Kasumi-1 (cell line): ENCODE results near the gene TBC1D22A.
"Not testable (repeated sequence)": the region's sequence is repeated elsewhere in the genome, so short reads cannot be mapped to it uniquely, and the experiment has no call there.

Experiments
- DNase-seq, 2 experiments: peaks; one replicate each; lab custom pipeline; 2025; lab: John Stamatoyannopoulos, UW

The TBC1D22A gene

DNA sequence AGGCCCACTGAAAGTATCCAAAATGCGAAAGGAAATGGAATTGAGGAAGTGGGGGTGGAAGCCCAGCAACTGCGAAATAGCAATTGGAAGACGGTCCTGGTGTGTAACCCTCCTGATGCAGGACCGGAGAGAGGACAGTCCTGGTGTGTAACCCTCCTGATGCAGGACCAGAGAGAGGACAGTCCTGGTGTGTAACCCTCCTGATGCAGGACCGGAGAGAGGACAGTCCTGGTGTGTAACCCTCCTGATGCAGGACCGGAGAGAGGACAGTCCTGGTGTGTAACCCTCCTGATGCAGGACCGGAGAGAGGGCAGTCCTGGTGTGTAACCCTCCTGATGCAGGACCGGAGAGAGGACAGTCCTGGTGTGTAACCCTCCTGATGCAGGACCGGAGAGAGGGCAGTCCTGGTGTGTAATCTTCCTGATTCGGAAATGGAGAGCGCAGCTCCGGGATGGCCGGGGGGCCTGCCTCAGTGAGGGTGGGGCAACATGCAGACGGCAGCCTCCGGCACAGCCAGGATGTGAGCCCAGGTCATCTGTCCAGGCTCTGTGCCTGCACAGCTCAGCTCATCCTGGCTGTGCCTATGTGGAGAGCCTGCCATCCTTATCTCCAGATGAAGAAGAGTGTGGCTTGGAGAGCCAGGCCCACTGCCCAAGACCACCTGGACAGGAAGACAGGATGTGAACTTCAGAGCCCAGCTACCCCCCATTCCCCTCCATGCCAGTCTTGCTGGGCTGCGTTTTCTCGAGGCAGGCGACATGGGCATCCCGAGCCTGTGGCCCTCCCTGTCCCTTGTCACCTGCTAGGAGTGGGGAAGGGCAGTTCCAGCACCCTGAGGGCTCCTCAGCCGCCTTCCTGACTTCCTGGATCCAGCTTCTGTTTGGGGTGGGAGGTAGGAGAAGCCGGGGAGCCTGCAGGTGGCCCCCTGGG, 408.3 kb downstream of the TBC1D22A start:
- not testable (repeated sequence) for DNase-seq

DNA sequence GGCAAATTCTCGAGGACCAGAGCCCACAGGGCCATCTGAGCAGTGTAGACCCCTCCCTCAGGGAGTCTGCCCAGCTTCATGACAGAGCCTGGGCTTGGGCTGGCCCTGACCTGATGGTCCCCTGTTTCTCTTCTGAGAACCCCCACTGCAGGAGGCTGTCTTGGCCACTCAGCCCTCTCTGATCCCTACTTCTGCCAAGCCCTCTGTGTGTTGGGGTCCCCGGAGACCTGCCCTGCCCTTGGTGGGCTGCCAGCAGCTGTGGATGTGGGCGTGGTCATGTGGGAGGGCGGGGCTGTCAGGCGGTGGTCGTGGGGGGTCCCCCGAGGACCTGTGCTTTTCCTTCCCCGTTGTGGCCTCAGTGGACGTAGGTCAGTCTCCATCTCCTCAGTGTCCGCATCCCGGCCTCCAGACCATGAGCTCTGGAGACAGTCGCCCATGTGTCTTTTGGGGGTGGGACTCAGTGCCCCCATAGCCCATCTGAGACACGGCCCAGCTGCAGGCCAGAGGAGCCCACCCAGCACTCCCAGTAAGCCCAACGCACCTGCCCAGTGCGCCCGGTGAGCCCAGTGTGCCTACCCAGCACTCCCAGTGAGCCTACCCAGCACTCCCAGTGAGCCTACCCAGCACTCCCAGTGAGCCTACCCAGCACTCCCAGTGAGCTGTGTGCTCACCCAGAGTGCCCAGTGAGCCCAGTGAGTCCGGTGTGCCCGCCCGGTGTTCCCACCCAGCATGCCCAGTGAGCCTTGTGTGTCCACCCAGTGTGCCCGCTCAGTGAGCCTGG, 409.2 kb downstream of the TBC1D22A start:
- no peak for DNase-seq

DNA sequence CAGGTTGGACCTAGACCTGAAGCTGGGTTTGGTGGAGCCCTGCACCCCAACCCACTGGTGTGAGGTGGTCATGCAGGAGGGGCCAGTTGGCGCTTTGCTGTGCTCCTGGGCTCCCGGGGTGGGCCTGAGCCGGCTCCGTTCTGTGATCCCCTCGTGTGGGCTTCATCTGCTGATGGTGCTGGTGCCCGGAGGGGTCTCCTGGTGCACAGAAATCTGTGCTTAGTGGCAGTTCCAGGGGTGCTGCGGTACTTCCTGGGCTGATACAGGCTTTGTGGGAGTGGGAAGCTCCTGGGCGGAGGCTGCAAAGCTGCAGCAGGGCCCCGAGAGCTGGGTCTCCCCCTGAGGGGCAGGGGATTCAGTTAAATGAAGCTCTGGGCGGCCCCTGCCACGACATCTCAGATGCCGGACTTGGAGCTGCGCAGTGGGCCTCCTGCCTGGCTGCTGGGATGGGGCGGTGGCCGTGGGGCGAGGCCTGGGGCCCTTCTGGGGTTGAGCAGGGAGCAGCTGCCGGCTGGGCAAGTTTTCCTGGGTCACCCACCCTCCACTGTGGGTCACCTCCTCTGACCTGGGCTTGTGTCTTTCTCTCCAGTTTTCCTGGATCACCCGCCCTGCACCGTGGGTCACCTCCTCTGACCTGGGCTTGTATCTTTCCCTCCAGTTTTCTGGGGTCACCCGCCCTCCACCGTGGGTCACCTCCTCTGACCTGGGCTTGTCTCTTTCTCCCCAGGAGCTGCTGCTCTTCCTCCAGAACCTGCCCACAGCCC, 410.5 kb downstream of the TBC1D22A start:
- no peak for DNase-seq

DNA sequence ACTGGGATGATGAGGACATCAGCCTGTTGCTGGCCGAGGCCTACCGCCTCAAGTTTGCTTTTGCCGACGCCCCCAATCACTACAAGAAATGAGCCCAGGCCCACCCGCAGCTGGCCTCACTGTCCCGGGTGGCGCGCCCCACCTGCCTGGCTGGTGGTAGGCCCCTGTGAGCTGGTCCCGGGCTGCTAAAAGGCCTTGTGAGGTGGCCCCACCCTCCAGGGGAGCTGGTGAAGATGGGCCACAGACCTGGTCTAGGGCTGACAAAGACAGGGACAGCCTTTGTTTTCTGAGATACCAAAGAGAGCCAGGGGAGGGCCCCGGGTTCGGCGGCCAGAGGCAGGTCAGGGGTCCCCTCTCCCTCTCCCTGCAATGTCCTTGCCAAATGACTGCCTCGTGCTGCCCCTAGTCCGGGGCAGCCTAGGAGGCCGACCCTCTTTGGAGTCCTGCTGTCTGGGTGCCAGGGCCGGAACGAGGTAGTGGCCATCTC, 411.1 kb downstream of the TBC1D22A start:
- DNase-seq: no peak

DNA sequence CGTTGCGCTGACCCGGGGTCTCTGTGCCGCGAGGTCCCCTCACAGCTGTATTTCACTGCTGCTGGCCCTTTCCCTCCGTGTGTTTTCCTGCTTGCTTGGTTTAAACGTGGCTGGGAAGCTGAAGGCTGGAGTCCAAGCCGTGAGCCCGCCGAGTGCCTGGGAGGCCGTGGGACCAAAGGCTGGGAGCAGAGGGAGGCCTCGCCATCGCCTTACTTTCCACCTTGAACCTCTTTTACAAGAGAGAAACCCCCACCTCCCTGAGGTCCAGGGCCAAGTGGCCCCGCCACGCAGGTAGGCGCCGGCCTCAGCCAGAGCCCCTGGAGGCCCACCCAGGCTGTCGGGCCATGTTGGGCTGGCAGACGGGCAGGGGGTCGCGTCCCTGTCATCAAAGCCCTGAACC, 411.6 kb downstream of the TBC1D22A start:
- no peak for DNase-seq

DNA sequence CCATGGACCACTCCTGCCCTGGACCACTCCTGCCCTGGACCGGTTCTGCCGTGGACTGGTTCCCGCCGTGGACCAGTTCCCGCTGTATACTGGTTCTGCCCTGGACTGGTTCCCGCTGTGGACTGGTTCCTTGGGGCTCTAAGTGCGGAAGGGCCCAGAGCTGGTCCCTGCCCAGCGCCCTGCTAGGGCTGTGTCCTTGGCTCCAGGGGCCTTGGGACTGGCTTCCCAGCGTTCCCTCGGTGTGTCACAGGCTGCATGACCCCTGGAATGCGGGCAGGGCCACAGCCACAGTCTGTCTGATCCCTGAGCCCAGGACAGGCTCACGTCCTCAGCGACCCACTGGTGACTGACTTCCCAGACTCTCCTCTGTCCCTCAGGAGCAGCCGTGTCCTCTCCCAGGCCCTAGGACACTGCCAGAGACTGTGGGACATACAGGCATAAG, 412.2 kb downstream of the TBC1D22A start:
- no peak for DNase-seq

DNA sequence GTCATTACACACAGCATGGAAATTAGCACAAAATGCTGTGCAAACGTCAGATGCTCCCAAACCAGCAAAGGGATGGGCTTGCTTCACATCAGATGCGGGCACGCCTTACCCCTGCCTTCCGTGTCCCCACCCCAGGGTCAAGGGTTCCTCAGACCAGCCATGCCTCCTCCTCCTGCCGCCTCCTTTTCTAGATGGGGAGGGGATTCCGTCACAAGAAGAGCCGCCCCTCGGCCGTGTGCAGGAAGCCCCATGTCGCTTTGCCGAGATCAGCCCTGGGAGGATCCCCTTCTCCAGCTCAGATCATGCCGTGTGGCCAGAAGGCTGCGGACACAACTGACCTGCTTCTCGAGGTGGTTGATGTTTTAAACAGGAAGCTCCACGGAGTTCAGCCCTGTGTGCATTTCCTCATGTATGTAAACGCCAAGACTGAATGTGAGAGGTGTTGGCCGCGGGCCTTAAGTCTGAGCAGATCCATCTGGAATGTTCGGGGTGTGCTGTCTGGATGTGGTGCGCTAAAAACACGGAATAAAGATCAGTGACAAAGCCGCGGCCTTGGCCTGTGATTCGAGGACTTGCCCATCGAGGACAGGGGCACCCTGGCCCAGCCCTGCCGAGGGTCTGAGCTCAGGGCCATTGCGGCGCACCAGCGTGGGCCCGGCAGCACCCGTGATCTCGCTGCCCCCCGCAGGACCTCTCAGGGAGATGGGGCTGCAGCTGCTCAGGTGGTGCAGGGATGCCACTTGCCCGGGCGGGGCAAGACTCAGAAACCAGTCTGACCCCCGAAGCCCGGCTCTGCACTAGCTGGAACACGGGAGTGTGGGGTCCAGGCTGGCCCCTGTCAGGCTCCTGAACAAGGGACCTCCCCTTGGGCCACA, 412.9 kb downstream of the TBC1D22A start:
- no peak for DNase-seq

DNA sequence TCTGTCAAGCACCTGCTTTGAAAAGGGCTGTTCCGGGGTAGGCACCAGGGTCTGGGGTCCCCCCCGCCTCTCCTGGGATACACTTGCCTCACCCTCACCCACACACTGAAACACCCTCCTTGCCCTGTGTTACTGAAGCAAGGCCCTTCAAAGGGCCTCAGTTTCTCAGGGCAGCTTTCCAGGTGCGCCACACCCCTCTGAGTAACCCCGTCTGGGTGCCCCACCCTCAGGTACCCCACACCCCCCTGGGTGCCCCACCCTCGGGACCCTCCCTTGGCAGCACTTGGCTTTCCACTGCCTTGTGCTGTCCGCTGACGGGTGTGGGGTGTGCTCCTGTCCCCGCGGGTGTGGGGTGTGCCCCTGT, 413.6 kb downstream of the TBC1D22A start:
- no peak for DNase-seq

DNA sequence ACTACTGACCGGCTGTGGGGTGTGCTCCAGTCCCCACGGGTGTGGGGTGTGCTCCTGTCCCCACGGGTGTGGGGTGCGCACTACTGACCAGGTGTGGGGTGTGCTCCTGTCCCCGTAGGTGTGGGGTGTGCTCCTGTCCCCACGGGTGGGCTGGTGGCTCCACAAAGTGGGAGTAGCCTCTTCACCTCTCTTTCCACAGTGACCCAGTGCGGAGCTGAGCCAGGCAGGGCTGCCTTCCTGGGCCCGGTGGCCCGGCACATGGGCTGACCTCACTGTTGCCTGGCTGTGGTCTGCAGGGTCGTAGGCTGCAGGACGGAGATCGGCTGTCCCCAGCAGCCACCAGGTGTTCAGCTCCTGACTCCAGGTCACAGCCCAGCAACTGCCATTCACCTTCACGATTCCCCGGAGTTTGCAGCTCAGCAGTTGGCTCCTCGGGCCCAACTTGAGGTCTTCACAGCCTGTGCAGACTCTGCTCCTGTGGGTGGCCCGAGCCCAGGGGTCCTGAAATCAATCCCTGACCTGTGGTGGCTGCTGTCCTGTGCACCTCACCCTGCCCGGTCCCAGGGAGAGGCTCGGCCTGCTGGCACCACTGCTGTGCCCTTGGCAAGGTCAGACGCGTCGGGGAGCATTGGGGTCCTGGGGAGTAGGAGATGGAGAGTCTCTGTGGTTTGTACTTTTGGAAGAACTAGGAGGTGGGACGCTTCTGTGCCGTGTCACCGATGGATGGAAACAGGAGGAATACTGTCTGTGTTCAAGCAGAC, 414.3 kb downstream of the TBC1D22A start:
- no peak for DNase-seq

DNA sequence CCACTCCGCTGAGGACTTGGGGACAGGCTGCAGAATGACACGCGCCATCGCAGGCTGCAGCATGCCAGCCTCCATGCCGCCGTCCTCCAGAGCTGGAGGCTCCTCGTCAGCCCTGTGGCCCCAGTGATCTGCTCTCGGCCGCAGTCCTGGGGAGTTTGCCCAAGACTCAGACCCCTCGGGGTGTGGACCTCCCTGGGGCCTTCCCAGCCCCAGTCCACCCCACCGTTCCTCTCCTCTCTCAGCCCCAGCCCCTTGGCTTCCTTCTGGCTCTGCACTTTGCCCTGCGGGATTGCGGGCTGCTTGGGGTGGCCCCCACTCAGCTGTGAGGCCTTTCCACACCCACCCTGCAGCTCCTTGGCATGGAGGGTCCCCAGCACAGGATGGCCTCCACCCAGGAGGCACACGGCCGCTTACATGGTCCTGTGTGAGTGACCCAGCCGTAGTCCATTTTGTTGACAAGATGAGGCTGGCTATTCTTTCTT, 414.9 kb downstream of the TBC1D22A start:
- DNase-seq: no peak

DNA sequence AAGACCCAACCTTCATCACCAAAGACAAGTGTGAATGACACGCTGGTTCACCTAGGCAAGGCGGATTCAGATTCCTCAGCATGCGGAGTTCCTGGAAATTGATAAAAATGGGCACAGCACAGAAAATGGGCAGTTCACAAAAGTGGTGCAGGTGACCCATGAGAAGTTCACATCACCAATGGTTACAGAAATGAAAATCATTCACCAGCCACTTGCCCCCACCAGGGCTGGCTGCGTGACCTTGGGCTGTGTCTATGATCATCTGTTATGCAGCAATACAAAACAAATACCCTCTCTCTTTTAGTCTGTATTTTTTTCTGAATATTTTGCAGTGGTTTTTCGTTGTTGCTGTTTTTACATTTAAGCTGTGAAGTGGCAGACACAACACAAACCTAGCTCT, 415.9 kb downstream of the TBC1D22A start:
- DNase-seq: no peak

DNA sequence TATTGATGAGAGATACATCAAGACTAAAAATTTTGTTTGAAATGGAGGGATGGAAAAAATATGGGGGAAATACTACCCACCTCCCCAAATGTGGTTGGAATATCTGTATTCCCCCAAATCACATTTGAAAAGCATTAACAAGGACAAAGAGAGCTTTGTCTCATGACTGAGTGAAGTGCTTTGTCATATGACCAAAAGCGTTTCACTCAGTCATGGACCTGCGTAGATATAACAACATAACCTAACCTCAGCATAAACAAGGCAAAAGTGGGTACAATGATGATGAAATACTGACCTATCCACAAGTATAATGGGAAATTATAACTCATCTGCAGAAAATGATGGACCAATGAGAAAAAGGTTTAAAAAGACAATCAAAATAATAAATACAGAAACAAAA, 418.3 kb downstream of the TBC1D22A start:
- DNase-seq: no peak

DNA sequence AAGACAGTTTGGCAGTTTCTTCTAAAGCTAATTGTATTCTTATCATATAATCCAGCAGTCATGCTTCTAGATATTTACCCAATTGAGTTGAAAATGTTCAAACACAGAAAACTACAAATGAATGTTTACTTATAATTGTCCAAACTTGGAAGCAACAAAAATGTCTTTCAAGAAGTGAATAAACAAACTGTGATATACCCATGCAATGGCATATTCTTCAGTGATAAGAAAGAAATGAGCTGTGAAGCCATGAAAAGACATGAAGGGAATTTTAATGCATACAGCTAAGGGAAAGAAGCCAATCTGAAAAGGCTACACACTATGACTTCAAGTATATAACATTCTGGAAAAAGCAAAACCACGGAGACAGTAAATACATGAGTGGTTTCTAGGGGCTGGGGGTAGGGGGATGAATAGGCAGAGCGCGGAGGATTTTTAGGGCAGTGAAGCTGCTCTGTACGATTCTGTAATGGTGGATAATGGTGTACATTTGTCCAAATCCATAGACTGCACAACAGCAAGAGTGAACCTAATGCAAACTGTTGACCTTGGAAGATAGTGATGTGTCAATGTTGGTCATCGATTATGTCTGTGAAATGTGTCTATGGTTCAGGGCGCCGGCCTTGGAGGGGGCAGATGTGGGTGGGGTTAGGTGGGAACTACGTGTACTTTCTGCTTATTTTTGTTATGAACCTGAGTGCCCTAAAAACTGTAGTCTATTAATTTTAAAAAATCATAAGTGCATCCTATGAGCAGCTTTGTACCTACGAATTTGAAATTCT, 424.9 kb downstream of the TBC1D22A start:
- DNase-seq: no peak

DNA sequence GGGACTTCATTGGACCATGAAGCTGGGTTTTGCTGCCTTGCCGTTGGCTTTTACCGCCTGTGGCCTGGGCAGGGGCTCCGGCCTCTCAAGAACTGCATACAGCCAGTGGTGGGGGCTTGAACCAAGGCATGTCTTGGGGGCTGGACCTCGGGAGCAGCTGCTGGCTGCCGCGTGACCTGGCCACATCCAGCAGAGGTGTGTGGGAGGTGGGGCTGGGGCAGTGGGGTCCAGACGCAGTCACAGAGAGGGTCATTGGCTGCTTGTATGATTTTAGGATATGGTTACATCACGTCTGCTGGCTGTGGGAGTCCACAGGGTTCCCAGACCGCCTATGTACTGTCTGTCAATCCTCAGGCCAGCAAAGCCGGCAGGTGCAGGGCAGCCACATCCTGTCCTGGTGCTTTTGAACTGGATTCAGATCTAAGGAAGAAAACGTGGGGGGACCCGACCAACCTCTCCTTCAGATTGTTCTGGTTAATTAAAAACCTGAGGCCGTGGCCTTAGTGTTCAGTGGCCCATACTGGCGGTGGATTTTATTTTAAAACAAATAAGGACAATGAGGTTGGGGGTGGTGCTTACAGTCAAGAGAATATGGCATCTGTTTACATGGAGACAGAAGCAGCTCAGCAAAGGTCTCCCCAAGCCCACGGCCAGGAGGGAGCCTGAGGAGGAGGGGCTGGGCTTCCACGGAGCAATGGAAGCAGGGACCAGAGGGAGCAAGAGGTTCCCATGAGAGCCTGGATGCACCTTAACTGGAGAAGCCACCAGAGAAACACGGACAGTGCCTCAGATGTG, 426.0 kb downstream of the TBC1D22A start:
- DNase-seq: no peak

DNA sequence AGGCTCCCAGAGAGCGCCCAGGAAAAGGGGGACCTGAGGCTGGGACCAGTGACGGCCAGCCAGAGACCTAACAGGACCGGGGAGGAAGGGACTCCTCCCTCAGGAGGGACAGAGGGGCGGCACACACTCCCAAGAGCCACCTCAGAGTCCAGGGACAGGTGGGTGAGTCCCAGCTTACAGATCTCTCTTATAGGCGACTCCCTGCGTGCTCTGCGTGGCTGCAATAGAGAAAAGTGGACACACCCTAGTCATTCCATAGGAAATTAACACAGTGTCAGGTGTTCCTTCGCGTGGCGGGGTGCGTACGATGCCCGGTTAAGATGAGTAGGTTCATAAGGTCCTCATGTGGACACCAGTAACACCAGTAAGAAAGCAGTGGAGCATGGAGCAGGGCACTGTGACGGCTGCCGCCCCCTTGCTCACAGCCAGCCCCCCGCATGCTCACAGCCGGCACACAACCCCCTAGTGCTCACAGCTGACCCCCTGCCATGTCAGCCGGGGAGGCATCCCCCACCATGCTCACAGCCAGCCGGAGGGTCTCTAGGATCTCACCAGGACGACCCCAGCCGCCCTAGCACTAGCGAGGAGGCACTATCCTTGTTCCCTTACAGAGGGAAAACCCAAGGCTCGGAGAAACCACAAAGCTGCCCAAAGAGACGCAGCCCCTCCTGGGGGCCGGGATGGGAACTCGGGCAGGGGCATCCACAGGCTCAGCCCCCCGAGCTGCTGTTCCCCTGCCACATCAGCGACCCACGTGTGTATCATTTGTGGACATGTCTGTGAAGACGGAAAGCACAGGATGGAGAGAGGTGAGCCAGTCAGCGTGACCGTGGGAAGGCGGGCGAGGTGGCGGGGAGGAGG, 426.8 kb downstream of the TBC1D22A start:
- DNase-seq: no peak

DNA sequence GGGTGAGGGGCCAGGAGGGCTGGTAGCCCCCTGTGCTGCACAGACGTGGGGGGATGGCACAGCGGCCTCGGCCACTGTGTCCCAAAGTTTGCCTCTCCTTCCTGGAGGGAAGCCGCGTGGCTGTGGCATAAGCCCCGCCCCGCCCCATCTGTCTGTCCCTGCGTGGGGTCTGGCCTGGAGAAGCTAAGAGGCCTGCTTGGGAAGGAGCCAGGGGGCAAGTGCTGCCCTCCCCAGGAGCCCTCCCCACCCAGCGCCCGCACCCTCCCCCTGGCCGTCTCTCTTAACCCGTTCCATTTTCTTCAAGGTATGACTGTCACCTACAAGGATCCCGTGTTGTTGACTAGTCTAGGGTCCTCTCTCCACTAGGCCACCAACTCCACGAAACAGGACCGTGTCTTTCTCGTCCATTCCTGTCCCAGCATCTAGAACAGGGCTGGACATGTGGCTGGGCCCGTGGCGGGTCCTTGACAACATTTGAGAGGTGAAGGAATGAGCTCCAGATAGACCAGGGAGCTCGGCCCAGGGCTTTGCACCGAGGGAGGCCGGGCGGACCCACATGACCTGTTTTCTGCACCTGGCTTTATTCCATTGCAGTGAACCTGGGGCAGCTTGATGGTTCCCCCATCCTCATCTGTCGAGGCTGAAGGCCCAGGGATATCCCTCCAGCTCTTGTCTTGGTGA, 428.0 kb downstream of the TBC1D22A start:
- DNase-seq: no peak
